HG02763 (cell line): ENCODE results near the gene SLC6A14.

Experiments used
- ATAC-seq: cut with Tn5 transposase; IDR thresholded peaks from one replicate; pipeline ENCODE4 v1.9.1; 2021; ENCODE audit warnings: mild to moderate bottlenecking, moderate library complexity; ENCODE audit not compliant: unreplicated experiment

Gene SLC6A14

GRCh38 chrX:116436358-116436816 is at the start of gene SLC6A14:
TSS of gene SLC6A14 (plus strand) at chrX:116436606. CDS start at chrX:116436710, 104 bp downstream.
- ATAC-seq, result no peak

- no peak for ATAC-seq
Measured at GRCh38 chrX:116395752-116396151, 40.7 kb upstream of the SLC6A14 start.

GRCh38 chrX:116399681-116400080 is 36.7 kb upstream of the SLC6A14 start:
- no peak for ATAC-seq

GRCh38 chrX:116409219-116409618 is 27.2 kb upstream of the SLC6A14 start:
- no peak for ATAC-seq

GRCh38 chrX:116413273-116413672 is 23.1 kb upstream of the SLC6A14 start:
- ATAC-seq, result no peak

- no peak for ATAC-seq
Measured at GRCh38 chrX:116417214-116417613, 19.2 kb upstream of the SLC6A14 start.

- no peak for ATAC-seq
Measured at GRCh38 chrX:116417968-116418367, 18.4 kb upstream of the SLC6A14 start.

GRCh38 chrX:116427978-116428377 is 8.4 kb upstream of the SLC6A14 start:
- no peak for ATAC-seq

GRCh38 chrX:116435597-116435996 is 809 bp upstream of the SLC6A14 start:
- ATAC-seq, result no peak

- no peak for ATAC-seq
Measured at GRCh38 chrX:116449156-116449555, 12.8 kb downstream of the SLC6A14 start.

GRCh38 chrX:116462822-116463221 is 26.4 kb downstream of the SLC6A14 start, which contains the start of gene CT83:
TSS of gene CT83 (minus strand) at chrX:116462976. CDS start at chrX:116462856, 120 bp downstream.
- no peak for ATAC-seq

- ATAC-seq, result no peak
Measured at GRCh38 chrX:116480059-116480458, 43.7 kb downstream of the SLC6A14 start.

GRCh38 chrX:116490104-116490503 is 53.7 kb downstream of the SLC6A14 start:
- no peak for ATAC-seq

- no peak for ATAC-seq
Measured at GRCh38 chrX:116493271-116493670, 56.9 kb downstream of the SLC6A14 start.

GRCh38 chrX:116499780-116500179 is 63.4 kb downstream of the SLC6A14 start:
- no peak for ATAC-seq
